NCI-H82 treated with DMSO at 0.1 percent for 48 hours (cell line): ENCODE results near the gene VAPB.

Source experiments
- DNase-seq: peaks from one replicate; lab custom pipeline; 2025; ENCODE audit not compliant: unreplicated experiment; lab: John Stamatoyannopoulos, UW

VAPB gene

DNA sequence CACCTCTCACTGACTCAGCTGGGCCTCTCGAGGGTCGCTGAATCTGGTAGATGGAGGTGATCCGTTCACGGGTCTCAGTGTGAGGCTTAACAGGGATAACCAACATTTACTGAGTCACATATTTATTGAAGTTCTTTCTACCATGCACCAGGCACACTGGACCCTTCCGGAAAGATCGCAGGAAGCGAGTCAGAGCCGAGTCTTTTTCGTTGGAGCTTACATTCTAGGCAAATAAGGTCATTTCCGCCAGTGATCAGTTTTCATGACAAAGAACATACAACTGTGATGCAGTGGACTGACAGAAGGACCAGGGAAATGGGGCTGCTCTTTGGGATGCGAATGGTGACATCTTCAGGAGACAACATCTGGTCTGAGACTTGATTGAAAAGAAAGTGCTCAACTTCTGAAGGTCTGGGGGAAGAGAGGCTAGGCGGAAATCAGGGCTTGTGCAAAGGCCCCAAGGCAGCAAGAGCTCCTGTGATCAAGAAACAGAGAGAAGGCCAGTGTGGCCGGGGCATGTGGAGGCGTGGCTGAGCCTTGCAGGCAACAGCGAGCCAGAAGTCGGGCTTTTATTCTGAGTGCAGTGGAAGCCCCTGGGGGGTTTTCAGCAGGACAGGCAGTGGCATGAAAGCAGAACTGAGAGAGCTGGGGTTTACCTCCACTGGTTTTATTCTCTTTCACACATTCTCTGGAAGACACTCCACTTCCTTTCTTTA, 69.5 kb downstream of the VAPB start:
- no peak for DNase-seq

DNA sequence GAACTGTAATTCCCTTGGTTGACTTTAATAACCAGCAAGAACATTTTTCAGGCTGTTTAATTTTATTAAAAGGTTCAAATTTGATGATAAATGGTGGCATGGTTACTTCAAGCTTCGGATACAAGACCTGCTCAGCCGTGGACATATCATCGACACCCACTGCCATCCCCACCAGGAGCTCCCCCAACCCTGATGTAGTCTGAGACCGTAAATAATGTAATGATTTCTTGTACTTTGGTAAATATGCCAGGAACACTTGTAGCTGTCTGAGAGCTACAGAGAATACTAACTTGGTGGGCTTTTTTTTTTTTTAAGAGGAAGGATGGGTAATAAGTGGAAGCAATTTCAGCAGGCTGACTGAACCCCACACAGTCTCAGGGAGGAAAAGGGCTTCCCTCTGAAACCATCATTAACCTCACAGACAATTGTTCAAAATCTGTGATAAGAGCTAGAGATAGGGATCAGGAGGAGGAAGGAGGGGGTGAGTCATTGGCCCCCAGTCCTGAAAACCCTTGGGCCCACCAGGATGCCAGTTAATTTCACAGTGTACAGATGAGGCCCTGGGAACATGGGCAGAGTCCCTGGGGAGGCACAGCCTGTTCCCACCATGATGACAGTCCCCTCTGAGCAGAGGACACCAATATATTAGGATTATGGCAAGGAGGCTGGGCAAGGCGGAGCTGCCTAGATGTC, 70.2 kb downstream of the VAPB start:
- no peak for DNase-seq

DNA sequence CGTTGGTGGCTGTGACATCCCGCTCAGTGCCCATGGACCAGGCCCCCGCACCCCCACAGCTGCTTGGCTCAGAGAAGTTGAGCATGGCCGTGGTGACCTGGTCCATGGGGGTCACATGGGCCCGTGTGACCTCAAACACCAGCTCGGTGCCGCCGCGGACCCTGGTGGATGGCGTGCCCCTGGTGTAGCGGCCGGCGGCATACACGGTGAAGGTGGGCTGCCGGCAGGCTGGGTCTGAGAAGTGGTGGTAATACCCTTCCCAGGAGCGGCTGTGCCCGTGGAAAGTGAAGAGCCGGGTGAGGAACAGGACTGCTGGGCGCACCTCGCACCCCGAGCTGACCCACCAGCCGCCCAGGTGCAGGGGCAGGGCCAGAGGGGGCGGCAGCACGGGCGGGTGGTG, 72.1 kb downstream of the VAPB start:
- DNase-seq, result no peak

DNA sequence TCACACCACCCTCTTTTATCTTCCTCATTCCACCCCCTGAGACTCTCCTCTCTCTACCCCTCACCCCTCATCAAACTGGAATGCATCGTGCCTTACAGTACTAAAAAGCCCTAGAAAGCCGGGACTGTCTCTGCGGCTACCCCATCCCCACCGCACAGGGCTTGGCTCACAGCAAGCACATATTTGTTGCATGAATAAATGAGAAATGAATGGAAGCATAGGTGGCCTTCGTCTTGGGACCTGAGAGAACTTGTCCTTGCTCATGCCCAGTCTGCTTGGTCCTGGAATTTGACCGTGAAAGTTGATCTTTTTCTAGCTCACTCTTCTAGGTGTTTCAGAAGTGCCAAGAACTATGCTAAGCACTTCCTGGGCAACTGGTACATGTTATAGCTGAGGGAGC, 72.9 kb downstream of the VAPB start:
- DNase-seq, result no peak

DNA sequence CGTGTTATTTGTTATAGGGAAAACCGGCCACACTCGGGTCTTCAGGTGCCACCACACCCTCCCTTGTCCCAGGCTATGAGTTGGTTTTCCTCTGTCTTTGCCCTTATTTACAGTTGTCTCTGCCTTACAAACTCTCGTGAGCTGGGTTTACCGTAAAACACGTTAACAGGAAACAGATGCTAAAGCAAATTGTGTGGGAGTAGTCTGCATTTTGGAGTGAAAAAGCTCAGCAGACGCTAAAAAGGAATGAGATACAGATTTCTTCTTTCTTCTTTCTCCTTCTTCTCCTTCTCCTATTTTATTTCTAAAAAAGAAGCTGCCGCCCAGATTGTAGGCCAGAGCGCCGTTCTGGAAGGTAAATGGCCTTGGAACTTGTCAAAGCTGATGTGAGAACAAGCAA, 74.2 kb downstream of the VAPB start:
- DNase-seq, result no peak

DNA sequence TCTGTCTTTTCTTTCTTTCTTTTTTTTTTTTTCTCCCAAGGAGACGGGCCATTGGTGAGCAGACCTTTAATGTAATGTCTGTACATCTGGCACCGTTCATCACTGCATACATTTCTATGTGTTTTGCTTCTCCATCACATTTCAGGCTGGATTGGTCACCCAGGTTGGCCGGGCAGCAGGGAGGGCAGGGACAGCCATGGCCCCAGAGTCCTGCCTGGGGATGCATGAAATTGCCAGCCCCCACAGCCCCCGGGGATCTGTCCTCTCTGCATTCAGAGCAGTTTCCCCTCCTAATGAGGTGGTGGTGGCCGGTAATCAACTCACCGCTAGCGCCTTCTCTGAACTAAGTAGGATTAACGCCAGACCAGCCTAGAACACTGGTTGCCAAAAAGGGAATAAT, 75.8 kb downstream of the VAPB start:
- no peak for DNase-seq

DNA sequence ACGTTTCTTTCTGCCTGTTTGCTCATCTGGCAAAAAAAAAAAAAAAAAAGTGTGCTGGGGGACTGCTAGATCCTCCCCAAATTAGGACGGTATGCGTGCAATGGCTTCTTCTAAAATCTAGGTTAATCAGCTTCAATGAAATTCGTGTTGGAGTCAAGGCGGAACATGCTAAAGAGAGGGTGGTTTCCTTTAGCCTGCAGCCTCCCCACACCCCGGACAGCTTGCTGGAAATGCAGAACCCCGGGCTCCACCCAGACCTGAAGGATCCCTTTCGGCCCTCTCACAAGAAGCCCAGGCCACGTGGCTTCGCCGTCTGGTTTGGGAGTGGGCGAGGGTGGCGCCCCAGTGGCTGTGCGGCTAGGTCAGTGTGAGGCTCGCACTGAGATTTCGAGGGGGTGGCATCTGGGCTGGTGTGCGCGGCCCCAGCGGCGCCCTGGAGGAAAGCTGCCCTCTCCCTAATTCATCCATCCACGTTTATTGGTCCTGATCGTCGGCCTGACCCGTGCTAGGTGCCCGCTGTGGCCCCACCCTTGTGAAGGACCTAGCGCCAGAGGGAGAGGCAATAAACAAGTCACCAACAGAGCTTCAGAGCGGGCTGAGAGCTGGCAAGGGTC, 77.2 kb downstream of the VAPB start:
- no peak for DNase-seq

DNA sequence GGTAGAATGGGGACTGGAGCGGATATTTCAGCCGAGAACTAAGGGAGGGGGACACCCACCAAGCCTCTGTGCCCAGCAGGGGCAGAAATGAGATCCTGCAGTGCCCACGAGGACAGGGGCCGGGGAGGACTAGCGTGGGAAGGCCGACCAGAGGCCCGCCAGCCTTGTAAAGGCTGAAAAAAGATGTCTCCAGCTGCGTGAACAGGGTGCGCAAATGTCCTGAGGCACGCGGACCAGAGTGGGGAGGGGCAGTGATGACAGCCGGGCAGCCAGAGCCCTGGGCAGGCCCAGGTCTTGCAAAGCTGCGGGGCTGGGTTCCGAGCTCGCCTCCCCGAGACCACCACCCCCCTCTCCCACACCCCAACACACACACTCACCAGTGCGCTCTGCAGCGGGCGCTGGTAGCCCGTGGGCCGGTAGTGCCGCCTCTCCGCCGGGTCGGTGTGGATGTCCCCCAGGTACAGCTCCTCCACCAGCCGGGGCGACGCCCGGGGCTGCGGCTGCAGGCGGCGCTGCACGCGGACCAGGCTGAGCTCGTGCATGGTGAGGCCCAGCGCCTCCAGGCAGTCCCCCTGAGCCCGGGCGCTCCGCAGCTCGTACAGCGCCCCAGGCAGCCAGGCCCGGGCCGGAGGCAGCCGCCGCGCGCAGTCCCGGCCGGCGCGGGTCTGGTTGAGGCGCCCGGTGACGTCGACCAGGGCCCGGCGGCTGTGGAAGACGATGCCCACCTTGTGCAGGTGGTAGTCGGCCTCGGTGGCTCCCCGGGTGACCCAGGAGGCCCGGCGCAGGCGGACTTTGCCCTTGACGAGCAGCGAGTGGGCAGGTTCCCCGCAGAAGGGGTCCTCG, 77.9 kb downstream of the VAPB start:
- no peak for DNase-seq

DNA sequence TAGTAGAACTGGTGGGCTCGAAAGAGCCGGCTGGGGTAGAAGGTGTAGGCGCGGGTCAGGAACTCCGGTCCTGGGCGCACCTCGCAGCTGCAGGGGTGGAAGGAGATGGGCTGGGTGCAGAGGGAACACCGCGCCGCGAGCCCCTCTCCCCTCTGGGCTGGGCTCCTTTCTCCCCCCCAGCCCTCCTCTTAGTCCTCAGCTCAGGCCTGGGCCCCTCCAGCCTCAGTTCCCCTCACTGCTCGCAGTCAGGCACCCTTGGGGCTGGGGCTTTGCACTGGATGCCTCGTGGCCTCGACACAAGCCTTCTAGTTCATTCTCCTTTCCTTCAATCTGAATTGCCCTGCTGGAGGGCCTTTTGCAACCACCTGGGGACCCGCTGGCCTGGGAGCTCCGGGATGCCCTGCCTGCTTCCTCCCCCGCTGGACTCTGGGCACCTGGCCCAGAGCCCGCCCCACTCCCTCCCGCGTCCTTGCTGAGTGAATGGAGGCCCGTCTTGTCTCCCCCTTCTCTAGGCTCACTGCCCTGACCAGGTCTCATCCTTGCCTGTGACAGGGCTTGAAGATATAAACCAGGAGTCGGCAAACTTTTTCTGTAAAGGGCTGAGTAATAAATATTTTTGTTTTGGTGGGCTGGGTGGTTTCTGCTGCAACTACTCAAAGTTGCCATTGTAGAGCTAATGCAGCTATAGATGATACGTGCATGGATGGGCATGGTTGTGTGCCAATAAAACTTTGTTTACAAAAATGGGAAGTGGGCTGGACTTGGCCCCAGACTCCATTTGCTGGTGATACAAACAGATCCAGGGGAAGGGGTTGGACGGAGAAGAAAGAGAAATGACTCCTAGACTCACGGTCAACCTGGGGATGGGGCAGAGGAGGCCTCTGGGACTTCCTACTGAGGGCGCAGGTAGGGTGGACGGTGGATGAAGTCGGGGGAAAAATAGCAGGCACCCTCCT, 78.8 kb downstream of the VAPB start:
- DNase-seq, result no peak

DNA sequence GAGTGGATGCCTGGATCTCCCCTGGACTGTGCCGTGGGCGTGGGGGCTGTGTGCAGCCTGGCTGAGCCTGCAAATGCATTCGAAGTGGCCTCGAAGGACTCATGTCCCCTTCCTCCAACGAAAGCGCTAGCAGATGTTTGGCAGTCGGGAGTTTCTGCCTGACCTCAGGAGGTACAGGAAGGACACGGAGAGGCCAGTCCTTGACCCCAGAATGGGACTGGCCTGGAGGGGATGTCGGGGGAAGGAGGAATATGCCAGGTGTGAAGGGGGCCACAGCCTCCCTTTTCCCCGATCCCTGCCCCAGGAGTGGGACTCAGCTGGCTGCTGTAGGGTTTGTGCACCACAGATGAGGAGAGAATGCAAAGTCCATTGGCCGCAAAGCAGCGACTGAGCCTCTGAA, 80.6 kb downstream of the VAPB start:
- no peak for DNase-seq

DNA sequence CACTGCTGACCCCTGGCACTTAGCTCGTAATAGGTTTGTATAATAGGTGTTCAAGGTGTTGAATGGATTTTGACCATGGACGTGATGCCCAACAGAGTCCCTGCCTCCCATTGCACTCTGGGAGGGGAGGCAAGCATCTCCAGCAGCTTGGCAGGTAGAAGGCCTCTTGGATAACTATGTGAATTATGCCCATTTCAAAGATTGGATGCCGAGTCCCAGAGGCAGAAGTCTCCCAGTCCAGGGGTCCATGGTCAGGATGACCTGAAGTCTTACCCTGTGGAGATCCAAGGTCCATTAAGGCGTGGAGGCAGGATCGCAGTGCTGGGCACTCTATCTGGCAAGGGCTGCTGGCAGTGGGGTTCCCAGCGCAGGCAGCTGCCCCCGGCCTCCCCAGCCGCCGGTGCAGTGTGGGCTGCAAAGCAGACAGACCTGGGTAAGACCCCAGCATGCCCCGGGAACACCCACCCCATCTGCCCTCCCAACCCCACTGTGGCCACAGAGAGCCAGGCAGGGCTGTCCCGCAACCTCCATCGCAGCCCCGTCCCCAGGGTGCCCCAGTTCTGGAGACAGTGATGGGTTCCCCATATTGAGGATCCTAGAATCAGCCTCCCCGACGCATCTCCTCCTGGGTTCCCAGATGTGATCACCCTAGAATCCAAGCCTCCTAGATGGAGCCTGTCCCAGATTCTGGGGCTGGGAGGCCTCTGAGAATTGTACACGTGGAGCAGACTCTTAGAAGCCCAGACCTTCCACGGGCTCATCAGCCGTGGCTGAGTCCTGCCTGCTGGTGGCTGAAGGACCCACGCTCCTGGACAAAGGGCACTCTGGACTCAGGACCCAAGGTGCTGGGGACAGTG, 81.5 kb downstream of the VAPB start:
- DNase-seq, result no peak

DNA sequence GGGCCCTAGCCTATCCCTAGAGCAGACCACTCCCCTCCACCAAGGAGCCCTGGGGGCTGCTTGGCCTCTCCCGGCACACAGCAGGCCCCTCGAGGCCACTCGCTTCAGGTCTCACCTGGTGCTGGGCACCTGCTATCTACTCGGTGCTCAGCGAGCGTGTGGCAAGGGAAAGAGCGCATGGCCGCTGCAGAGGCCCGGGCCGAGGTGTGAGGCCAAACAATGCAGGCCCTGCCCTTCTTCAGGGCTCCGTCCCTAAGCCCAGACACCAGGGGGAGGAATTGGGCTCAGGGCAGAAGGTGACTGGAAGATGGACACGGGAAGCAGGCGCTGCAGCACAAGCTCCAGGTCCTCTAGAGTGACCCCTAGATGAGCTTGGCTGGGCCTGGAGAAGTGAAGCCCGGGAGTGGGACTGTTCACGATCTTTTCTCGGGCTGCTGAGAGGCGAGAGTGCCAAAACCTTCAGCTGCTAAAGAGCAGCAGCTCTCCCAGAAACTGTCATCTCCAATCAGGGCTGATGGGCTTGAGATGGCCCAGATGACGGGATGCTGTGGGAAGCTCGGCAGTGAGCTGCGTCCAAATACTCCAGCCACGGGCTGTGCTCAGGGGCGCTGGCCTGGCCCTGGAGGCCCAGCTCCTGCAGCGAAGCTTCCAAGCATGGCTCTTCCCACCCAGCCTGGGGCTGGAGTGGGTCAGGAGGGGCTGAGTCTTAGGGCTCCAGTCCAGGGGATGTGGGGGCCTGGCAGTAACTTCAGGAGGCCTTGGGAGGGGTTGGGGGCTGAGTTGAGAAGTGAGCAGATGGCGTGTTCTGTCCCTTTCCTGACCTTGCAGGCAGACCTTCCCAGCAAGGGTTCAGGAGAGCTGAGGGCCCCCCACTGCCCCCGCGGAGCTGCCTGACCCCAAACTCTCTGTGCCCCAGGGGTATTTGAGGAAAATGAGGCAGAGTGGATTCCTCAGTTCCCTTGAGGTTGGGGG, 82.5 kb downstream of the VAPB start:
- no peak for DNase-seq

DNA sequence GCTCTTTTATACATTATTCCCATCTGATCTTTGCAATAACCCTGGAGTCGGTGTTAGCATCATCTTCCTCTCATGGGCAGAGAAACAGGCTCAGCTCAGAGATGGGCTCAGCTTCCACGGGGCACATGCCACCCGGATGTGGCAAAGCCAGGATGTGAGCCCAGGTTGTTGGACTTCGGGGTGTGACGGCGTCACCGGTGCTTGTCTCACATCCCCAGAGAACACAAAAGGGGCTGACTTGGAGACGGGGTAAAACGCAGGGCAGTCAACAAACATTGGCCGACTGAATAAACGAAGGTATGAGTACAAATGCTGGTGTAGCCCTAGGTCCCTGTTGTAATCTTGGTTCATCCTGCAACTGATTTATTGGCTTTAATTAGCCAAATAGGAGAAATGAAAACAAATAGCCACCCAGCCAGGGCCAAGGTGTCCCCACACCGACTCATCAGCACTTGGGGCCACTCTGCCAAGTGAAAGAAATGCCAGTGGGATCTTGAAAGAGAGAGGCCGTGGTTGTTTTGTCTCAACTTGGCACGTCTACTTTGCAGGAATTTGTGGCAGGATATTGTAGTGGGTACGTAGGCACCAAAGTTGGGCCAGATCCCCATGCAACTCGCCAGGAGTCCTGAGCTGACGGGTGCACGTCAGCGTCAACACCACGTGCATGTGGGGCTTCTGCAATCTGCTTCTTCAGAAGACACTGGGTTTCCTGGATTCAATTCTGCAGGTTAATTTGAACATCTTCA, 83.4 kb downstream of the VAPB start:
- no peak for DNase-seq

DNA sequence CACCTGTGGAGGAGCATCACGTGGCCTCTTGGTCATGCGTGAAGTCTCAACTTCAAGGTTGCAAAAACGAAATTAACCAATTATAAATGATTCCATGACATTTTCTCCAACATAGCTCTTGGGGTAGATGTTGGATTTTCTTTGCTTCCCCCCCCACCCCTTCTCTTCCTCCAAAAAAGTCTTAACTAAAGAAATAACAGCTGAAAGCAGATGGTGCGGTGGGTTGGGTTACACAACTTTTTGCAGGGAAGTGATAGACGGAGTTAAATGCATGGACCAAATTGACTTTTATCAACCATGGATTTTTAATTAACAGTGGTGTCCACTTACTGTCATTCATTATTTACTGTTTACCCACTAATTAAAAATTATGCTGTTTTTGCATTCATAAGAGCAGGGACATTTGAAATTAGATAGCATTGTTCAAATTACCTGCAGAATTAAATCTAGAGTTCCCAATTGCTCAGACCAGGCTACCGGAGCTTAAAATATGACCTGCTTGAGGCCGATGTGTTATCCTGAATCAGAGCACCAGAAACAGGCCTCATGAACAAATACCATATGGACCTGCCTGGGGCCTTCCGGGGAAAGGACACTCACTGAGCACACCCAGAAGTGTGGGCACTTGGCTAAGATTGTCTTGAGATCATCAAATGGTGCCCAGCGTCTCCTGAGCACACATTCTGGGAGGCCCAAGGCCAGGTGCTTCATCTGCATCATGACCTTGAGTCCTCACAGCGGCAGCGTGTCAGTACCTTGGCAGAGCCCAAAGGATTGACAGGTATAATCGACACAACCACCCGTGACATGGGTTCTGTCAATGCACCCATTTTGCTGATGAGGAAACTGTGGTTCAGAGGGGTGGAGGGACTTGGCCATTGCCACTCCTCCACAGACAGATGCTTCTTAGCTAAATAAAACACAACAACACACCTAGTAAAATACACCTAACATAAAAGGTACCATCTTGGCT, 84.7 kb downstream of the VAPB start:
- no peak for DNase-seq

DNA sequence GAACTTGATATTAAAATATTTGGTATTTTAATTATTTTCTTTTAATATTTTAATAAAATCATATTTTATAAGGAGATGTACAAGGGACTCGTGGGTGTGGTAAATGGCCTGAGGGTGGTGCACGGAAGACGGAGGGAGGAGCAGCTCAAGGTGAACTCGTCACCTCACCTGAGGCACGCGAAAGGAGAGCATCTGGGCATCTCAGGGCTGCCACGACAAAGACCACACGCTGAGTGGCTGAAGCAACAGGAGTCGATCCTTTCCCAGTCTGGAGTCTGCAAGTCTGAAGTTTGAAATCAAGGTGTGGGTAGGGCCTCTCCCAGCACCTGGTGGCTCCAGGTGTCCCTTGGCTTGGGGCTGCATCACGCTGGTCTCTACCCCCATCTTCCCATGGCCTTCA, 86.4 kb downstream of the VAPB start:
- DNase-seq, result no peak

DNA sequence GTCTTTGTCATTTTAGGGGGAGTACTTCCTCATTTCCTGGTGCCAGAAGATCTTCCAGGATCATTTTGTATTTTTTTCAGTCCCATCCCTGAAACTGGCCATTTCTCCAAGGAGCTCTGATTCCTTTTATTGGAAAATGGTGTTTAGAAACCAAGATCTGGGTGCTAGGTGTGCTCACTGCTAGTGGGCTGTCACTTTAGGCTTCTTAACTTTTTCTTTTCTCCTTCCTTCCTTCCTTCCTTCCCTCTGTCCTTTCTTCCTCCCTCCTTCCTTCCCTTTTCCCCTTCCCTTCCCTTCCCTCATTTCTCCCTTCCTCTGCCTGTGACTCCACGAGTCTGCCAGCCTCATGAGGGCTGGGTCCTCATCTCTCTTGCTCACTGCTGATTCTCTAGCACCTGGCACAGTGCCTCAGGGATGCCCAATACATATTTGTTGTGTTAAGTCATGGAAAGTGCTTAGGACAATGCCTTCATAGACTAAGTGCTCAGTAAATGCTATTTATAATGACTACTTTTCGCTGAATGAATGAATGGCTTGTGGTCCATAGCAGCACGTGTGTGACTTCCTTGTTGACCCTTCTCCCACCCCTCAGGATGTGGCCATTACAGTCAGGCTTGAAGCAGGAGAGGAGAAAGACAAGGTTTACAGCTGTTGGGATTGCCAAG, 89.2 kb downstream of the VAPB start:
- DNase-seq, result no peak
